ENCODE measurements around the gene NEUROD6. TPM values are rescaled to one million over a fixed set of nuclear protein-coding genes. Genes with fewer than 3 reads are reported as not detected.

NEUROD6 gene
- total RNA-seq, 1 experiment from 2014 or later = not detected

DNA sequence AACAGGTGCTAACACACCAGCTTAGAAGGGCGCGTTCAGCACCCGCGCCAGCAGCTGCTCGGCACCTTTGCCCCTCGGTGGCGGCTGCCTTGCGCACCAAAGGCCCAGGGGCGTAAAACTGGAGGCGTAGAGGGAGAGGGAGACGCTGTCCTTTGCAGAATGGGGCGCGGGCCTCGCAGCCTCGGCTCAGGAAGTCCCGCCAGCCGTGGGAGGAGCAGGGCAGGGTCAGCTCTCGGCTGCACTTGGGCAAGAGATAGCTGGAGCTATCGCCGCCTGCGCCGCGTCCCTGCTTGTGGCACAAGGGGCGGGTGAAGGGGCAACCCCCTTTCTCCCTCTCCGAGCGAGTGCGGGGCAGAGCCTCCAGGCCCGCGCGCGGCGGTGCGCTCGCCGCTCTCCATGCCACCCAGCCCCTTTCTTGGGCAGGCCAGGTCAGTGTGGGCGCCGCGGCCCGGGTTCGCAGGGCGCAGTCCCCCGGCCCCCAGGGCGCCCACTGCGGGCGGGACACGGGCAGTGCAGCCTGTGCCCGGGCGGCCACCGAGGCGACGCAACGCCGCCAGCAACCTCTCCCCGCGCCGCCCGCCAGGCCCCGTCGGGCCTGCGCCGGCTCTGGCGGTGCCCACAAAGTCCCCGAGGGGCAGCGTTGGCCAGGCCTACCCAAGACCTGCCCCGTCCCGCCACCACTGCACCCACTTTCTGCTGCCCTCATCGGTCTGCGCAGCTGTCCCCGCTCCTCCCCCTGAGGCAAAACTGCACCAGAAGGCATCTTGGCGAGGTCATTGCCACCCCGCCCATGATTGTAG lies 4.1 kb downstream of the NEUROD6 start:
- DNase-seq (ENCODE audit: low read depth, low spot score) = no peak
- CTCF ChIA-PET = no interaction called here
- TF ChIP-seq TCF7L2 (IDR thresholded peaks at IDR 0.05; ENCODE audit: low read depth, low read length) (no peak), POLR2AphosphoS5 (IDR thresholded peaks at IDR 0.05; ENCODE audit: low read depth, low read length) (no peak), SIN3A (IDR thresholded peaks at IDR 0.05; ENCODE audit: borderline replicate concordance, insufficient read depth, low read depth, low read length) (no peak)
- TF ChIP-seq, protein P1, sequence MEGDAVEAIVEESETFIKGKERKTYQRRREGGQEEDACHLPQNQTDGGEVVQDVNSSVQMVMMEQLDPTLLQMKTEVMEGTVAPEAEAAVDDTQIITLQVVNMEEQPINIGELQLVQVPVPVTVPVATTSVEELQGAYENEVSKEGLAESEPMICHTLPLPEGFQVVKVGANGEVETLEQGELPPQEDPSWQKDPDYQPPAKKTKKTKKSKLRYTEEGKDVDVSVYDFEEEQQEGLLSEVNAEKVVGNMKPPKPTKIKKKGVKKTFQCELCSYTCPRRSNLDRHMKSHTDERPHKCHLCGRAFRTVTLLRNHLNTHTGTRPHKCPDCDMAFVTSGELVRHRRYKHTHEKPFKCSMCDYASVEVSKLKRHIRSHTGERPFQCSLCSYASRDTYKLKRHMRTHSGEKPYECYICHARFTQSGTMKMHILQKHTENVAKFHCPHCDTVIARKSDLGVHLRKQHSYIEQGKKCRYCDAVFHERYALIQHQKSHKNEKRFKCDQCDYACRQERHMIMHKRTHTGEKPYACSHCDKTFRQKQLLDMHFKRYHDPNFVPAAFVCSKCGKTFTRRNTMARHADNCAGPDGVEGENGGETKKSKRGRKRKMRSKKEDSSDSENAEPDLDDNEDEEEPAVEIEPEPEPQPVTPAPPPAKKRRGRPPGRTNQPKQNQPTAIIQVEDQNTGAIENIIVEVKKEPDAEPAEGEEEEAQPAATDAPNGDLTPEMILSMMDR (IDR thresholded peaks at IDR 0.05) = peak; percentile 61
- TF ChIP-seq, protein P2, sequence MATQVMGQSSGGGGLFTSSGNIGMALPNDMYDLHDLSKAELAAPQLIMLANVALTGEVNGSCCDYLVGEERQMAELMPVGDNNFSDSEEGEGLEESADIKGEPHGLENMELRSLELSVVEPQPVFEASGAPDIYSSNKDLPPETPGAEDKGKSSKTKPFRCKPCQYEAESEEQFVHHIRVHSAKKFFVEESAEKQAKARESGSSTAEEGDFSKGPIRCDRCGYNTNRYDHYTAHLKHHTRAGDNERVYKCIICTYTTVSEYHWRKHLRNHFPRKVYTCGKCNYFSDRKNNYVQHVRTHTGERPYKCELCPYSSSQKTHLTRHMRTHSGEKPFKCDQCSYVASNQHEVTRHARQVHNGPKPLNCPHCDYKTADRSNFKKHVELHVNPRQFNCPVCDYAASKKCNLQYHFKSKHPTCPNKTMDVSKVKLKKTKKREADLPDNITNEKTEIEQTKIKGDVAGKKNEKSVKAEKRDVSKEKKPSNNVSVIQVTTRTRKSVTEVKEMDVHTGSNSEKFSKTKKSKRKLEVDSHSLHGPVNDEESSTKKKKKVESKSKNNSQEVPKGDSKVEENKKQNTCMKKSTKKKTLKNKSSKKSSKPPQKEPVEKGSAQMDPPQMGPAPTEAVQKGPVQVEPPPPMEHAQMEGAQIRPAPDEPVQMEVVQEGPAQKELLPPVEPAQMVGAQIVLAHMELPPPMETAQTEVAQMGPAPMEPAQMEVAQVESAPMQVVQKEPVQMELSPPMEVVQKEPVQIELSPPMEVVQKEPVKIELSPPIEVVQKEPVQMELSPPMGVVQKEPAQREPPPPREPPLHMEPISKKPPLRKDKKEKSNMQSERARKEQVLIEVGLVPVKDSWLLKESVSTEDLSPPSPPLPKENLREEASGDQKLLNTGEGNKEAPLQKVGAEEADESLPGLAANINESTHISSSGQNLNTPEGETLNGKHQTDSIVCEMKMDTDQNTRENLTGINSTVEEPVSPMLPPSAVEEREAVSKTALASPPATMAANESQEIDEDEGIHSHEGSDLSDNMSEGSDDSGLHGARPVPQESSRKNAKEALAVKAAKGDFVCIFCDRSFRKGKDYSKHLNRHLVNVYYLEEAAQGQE (IDR thresholded peaks at IDR 0.05; ENCODE audit: insufficient read depth in 1 of 2, low read depth in 2 of 2, low read length in 1 of 2) = no peak

DNA sequence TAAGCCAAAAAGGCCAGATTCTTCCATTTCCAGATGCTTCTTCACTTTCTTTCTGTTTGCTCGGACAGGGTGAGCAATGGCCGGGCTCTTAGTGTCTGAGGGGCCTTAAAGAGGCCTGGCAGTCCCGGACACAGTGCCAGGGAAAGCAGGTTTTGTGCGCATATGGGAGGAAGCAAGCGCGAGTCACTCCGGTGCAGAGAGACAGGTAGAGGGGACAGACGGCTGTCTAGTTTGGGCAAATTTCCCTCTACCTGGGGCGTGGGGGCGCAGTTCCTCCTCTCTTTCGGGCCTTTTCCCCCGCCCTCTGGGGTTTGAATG lies 4.7 kb downstream of the NEUROD6 start:
- intact Hi-C loops (cut with micrococcal nuclease; ENCODE audit: unreplicated experiment) = loop anchor here (10.0 kb wide), 1 partner anchor 201 kb away; no protein-coding TSS in a partner anchor
- in situ Hi-C loops (cut with HindIII; ENCODE audit: low pct_unique_long_range_greater_than_20kb, low sequenced_read_pairs) = no loop called here
- Histone ChIP-seq H3K9me3 (ENCODE audit: control insufficient read depth, insufficient read depth, low read depth, low read length) (no peaks in the 10 kb centered on the region), H3K36me3 (ENCODE audit: control insufficient read depth, insufficient read depth, low read length) (no peaks in the 10 kb centered on the region; the same call in 1 of the 2 replicates), H3K4me3 (ENCODE audit: low read depth in 2 of 2, low read length in 2 of 2) (peak overlapping the region in 1 of 2 experiments; percentile 9; a peak in 1 of 4 replicates), H3K27me3 (ENCODE audit: control insufficient read depth, insufficient read depth, low read length) (peaks cover 19% of the 10 kb centered on the region), H3K27ac (ENCODE audit: low read length) (no peak overlapping the region), H3K4me1 (ENCODE audit: control insufficient read depth, insufficient read depth, low read length) (no peaks in the 10 kb centered on the region)
- BruUV-seq (replicated peaks) = no TSS peak
- TF ChIP-seq, protein P2 (IDR thresholded peaks at IDR 0.05; ENCODE audit: insufficient read depth in 1 of 2, low read depth in 2 of 2, low read length in 1 of 2) = no peak
- TF ChIP-seq TCF7L2 (IDR thresholded peaks at IDR 0.05; ENCODE audit: low read depth, low read length) = no peak
- TF ChIP-seq SIN3A (IDR thresholded peaks at IDR 0.05; ENCODE audit: borderline replicate concordance, insufficient read depth, low read depth, low read length) = no peak
- TF ChIP-seq, protein P1 (IDR thresholded peaks at IDR 0.05) = no peak
- TF ChIP-seq POLR2AphosphoS5 (IDR thresholded peaks at IDR 0.05; ENCODE audit: low read depth, low read length) = no peak
- ChIA-PET CTCF (no interaction called here), POLR2A (no interaction called here)
- ATAC-seq = no peak; the same call in 1 of the 2 replicates
- no peak for DNase-seq (ENCODE audit: low read depth, low spot score)

More for the DNA sequence above, 4.1 kb downstream of the NEUROD6 start:
- peak overlapping the region in 1 of 2 experiments; percentile 9; a peak in 1 of 4 replicates for H3K4me3 ChIP-seq (ENCODE audit: low read depth in 2 of 2, low read length in 2 of 2)
- intact Hi-C loops (cut with micrococcal nuclease; ENCODE audit: unreplicated experiment) = loop anchor here (10.0 kb wide), 1 partner anchor 202 kb away; no protein-coding TSS in a partner anchor
- POLR2A ChIA-PET = no interaction called here
- H3K4me1 ChIP-seq (ENCODE audit: control insufficient read depth, insufficient read depth, low read length) = no peaks in the 10 kb centered on the region
- H3K27me3 ChIP-seq (ENCODE audit: control insufficient read depth, insufficient read depth, low read length) = peaks cover 20% of the 10 kb centered on the region
- no peak overlapping the region for H3K27ac ChIP-seq (ENCODE audit: low read length)
- in situ Hi-C loops (cut with HindIII; ENCODE audit: low pct_unique_long_range_greater_than_20kb, low sequenced_read_pairs) = no loop called here
- no peaks in the 10 kb centered on the region; the same call in 1 of the 2 replicates for H3K36me3 ChIP-seq (ENCODE audit: control insufficient read depth, insufficient read depth, low read length)
- BruUV-seq (replicated peaks) = no TSS peak
- ATAC-seq = peak; percentile 72
- no peaks in the 10 kb centered on the region for H3K9me3 ChIP-seq (ENCODE audit: control insufficient read depth, insufficient read depth, low read depth, low read length)

Data from Panc1 (cell line).